Activated CD4-positive, alpha-beta T cell treated with anti-CD3 and anti-CD28 coated beads for 36 hours (primary cell): Measurements from ENCODE around the gene MAT1A. TPM values are rescaled to one million over a fixed set of nuclear protein-coding genes. Genes with fewer than 3 reads are reported as not detected.
A peak's percentile ranks its signal among the peaks of the same experiment; 100 is the strongest.
"Not testable (repeated sequence)": the region's sequence is repeated elsewhere in the genome, so short reads cannot be mapped to it uniquely, and the experiment has no call there.

Source experiments
- ATAC-seq: fragments of 200-7000 bp; cut with Tn5 transposase; one replicate; pipeline ENCODE4 v1.10.0; 2021; ENCODE audit warnings: mild to moderate bottlenecking, moderate library complexity
- CTCF ChIA-PET: fragments of 350-600 bp; sonication (Branson Sonifier 250); formaldehyde crosslinking; loops from one replicate; lab custom pipeline; 2021; ENCODE audit warnings: antibody characterized with exemption; lab: Charles Lee
- POLR2A ChIA-PET: fragments of 350-600 bp; sonication (Branson Sonifier 250); formaldehyde crosslinking; loops from one replicate; lab custom pipeline; 2021; ENCODE audit warnings: antibody characterized with exemption, inconsistent platforms; lab: Charles Lee
- DNase-seq: peaks from one replicate; pipeline ENCODE4 v3.0.0-alpha.2; 2020
- H3K27ac Mint-ChIP-seq: one replicate; pipeline ENCODE4 v1.8.0; 2021; ENCODE audit warnings: mixed read lengths
- H3K27me3 Mint-ChIP-seq: one replicate; pipeline ENCODE4 v1.8.0; 2021; ENCODE audit warnings: mixed read lengths
- H3K36me3 Mint-ChIP-seq: one replicate; pipeline ENCODE4 v1.8.0; 2021; ENCODE audit warnings: low read depth, mixed read lengths
- H3K4me1 Mint-ChIP-seq: one replicate; pipeline ENCODE4 v1.8.0; 2021; ENCODE audit warnings: mixed read lengths
- H3K4me3 Mint-ChIP-seq: one replicate; pipeline ENCODE4 v1.8.0; 2021; ENCODE audit warnings: mild to moderate bottlenecking, moderate library complexity, mixed read lengths
- H3K9me3 Mint-ChIP-seq: one replicate; pipeline ENCODE4 v1.8.0; 2021; ENCODE audit warnings: low read depth, mixed read lengths
- intact Hi-C, 2 experiments: fragments of 100-400 bp; cut with DNase I in 1 of 2; cut with micrococcal nuclease in 1 of 2; formaldehyde crosslinking; loops; one replicate each; pipeline versions ENCODE4 v1.14.2 to v1.15.1; 2022 to 2024; cut with DNase I, micrococcal nuclease
- total RNA-seq, 2 experiments: library from RNA; stranded (reverse); gene quantifications; one replicate each; pipeline ENCODE4 v1.2.3, GENCODE V29; 2021

The MAT1A gene
- total RNA-seq, 2 experiments from 2014 or later = not detected

DNA sequence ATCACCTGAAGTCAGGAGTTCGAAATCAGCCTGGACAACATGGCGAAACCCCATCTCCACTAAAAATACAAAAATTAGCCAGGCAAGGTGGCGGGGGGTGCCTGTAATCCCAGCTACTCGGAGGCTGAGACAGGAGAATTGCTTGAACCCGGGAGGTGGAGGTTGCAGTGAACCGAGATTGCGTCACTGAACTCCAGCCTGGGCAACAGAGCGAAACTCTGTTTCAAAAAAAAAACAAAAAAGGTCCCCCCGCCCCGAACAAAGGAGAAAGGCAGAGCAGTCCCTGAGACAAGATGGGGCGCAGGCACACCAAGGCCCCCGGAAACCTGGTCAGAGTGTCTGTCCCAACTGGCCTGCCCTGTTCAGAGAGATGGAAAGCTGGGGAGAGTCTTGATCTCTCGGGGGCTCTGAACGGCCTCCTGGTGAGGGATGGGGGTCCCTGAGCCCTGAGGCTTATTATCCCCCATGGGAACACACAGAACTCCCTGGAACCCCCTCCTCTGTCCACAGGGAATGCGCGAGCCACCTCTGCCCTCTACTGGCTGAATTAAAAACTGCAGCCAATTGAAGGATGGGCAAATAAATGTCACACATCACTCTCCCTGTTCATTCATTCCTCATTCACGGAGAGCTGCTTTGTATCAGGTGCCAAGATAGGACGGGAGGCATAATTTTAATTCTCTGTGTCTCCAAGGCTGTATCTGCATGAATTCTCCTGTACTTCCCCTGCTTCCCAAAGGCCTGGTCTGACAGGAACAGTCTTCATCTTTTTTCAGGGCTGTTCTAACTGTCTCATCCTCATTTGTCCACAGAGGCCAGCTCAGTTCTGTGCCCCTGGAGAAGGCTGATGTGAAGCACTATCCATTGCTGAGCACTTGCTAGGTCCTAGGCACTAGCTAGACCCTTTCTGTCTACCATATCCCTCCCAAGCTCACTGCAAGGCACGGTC is 28.9 kb downstream of the MAT1A start:
- H3K27ac Mint-ChIP-seq = no peak overlapping the region
- no peaks in the 10 kb centered on the region for H3K9me3 Mint-ChIP-seq
- H3K36me3 Mint-ChIP-seq = no peaks in the 10 kb centered on the region

DNA sequence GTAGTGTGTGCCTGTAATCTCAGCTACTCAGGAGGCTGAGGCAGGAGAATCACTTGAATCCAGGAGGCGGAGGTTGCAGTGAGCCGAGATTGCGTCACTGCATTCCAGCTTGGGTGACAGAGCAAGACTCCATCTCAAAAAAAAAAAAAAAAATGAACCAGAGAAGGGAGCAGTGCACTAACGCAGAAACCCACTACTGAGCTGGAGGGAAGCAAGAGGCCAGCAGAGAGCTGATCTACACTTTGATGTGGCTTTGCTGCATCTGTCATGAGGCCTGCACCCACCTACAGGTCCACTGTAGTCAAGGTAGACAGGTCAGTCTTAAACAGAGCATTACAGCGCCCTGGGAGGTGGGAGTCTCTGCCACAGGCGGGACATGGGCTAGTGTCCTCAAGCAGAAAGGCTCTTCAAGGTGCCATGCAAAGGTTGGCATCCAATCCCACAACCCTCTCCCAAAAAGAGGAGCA is 30.0 kb downstream of the MAT1A start:
- intact Hi-C loops = no loop called here
- Mint-ChIP-seq H3K9me3 (no peaks in the 10 kb centered on the region), H3K36me3 (no peaks in the 10 kb centered on the region), H3K4me1 (no peaks in the 10 kb centered on the region), H3K27me3 (no peaks in the 10 kb centered on the region), H3K4me3 (no peak overlapping the region), H3K27ac (no peak overlapping the region)
- CTCF ChIA-PET = interaction anchor here (0.6 to 2.6 kb wide), 4 partner anchors 15 to 644 kb away, joined by 3 to 11 read pairs (median 4); no protein-coding TSS in a partner anchor
- POLR2A ChIA-PET = no interaction called here
- no peak for DNase-seq
- no peak for ATAC-seq

More for the DNA sequence above, 28.9 kb downstream of the MAT1A start:
- no peaks in the 10 kb centered on the region for H3K4me1 Mint-ChIP-seq
- ATAC-seq (peak; percentile 60), DNase-seq (peak; percentile 52)
- POLR2A ChIA-PET = interaction anchor here (0.6 kb wide), 1 partner anchor 39 kb away, joined by 4 read pairs; no protein-coding TSS in a partner anchor
- CTCF ChIA-PET = interaction anchor here (0.6 to 2.6 kb wide), 12 partner anchors 13 to 1855 kb away, joined by 3 to 11 read pairs (median 3); no protein-coding TSS in a partner anchor
- H3K27me3 Mint-ChIP-seq = no peaks in the 10 kb centered on the region
- intact Hi-C loops = loop anchor here in 1 of 2 experiments (1.0 kb wide), 1 partner anchor 117 kb away; no protein-coding TSS in a partner anchor
- H3K4me3 Mint-ChIP-seq = no peak overlapping the region

DNA sequence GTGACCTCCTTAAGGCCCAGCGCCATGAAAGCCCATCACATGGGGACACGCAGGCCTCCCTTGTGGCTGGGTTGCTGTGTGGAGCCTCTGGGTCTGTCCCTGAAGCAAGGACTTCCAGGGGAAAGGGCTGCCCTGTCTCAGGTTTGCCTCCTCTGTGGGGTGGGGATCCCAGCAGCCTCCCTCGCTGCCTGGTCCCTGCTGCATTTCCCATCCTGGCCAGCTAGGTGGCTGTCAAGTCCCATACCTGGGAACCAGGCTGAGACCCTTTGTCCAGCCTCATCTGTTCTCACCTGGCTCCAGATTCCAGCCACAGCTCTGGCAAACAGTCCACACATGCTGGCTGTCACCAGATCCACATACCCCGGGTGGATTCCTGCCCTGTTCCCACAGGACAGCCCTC is 32.7 kb downstream of the MAT1A start:
- H3K27me3 Mint-ChIP-seq, intact Hi-C loops, ATAC-seq, POLR2A ChIA-PET, H3K36me3 Mint-ChIP-seq, CTCF ChIA-PET, H3K4me1 Mint-ChIP-seq, H3K4me3 Mint-ChIP-seq, H3K9me3 Mint-ChIP-seq, H3K27ac Mint-ChIP-seq: not testable (repeated sequence)
- DNase-seq = peak; percentile 20

DNA sequence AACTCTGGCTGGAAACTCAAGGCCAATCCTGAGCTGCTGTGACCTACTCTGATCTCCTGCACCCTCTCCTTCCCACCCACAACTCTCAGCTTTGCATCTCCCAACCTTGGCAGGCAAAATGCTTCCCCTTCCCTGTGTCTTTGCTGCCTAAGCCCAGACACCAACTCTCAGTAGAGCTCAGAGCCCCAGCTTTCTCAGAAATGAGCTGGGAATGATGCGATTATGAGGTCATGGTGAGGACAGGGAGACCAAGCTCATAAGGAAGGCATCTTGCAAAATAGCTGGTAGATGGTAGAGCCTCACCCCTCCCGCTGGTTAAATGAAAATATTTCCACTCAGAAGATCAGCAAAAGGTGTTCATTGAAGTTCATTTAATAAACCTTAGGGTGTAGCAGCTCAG is 34.7 kb downstream of the MAT1A start:
- H3K27me3 Mint-ChIP-seq, POLR2A ChIA-PET, H3K36me3 Mint-ChIP-seq, H3K4me3 Mint-ChIP-seq, CTCF ChIA-PET, intact Hi-C loops, DNase-seq, H3K9me3 Mint-ChIP-seq, H3K27ac Mint-ChIP-seq, ATAC-seq, H3K4me1 Mint-ChIP-seq: not testable (repeated sequence)

DNA sequence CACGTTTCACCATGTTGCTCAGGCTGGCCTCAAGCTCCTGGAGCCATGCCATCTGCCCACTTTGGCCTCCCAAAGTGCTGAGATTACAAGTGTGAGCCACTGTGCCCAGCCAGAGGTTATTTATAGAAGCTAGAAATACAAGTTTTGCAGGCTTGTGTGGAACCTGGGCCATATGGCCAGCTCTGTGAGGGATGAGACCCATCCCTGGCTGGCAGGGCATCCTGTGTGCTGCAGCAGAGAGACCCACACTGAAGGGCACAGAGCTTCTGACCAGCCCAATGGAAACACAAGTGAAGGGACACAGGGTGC is 35.5 kb downstream of the MAT1A start:
- ATAC-seq, H3K27me3 Mint-ChIP-seq, intact Hi-C loops, H3K36me3 Mint-ChIP-seq, H3K9me3 Mint-ChIP-seq, POLR2A ChIA-PET, CTCF ChIA-PET, DNase-seq, H3K4me1 Mint-ChIP-seq, H3K27ac Mint-ChIP-seq, H3K4me3 Mint-ChIP-seq: not testable (repeated sequence)

DNA sequence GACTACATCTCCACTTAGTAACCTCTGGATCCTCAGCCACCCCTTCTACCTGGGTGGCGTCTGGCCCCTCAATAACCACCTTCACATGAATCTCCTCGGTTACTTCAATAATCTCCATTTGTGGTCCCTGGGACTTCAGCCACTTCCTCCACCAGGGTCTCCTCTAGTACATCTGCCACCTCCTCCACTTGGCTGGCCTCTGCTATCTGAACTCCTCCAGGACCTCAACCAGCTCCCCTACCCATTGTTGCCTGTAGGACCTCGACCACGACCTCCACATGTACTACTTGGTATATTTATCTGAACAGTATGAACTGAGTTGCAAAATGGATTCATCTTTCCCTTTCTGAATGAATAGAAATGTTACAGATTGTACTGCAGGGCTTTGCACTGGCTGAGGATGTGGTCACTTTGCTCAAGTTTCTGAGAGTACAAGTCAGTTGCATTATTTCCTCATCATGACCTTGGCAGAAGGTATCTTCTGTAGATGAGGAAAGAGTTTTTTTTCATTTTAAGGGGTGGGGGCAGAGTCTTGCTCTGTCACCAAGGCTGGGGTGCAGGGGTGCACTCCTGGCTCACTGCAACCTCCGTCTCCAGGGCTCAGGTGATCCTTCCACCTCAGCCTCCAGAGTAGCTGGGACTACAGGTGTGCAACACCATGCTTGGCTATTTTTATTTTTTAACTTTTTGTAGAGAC is 36.0 kb downstream of the MAT1A start:
- H3K27me3 Mint-ChIP-seq = peaks cover 5% of the 10 kb centered on the region
- intact Hi-C loops = no loop called here
- no peak overlapping the region for H3K4me3 Mint-ChIP-seq
- ChIA-PET CTCF (interaction anchor here (0.8 kb wide), 1 partner anchor 272 kb away, joined by 3 read pairs; no protein-coding TSS in a partner anchor), POLR2A (no interaction called here)
- H3K36me3 Mint-ChIP-seq = no peaks in the 10 kb centered on the region
- H3K4me1 Mint-ChIP-seq = peaks cover 3% of the 10 kb centered on the region
- ATAC-seq (peak; percentile 71), DNase-seq (no peak)
- no peak overlapping the region for H3K27ac Mint-ChIP-seq
- no peaks in the 10 kb centered on the region for H3K9me3 Mint-ChIP-seq

DNA sequence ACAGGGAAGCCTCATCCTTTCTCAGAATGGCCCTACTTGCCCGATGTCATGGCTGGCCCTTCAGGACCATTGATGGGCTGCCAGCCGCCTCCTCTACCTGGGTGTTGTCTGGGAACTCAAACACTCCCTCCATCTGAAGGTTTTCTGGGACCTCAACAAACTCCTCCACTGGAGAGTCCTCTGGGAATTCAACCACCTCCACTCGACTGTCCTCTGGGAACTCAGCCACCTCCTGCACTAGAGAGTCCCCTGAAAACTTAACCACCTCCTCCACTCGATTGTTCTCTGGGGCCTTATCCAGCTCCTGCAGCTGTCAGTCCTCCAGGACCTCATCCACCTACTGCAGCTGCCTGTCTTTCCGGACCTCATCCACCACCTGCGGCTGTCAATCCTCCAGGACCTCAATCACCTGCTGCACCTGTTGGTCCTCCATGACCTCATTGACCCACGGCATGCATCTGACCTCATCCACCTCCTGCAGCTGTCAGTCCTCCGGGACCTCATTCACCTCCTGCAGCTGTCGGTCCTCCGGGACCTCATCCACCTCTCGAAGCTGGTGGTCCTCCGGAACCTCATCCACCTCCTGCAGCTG is 37.1 kb downstream of the MAT1A start:
- no peak overlapping the region for H3K27ac Mint-ChIP-seq
- no peak overlapping the region for H3K4me3 Mint-ChIP-seq
- ChIA-PET POLR2A (no interaction called here), CTCF (interaction anchor here (0.7 to 1.5 kb wide), 3 partner anchors 15 to 271 kb away, joined by 3 to 5 read pairs (median 3); no protein-coding TSS in a partner anchor)
- H3K27me3 Mint-ChIP-seq = peaks cover 6% of the 10 kb centered on the region
- DNase-seq (no peak), ATAC-seq (no peak)
- no peaks in the 10 kb centered on the region for H3K36me3 Mint-ChIP-seq
- H3K9me3 Mint-ChIP-seq = no peaks in the 10 kb centered on the region
- intact Hi-C loops = no loop called here
- H3K4me1 Mint-ChIP-seq = peaks cover 3% of the 10 kb centered on the region

DNA sequence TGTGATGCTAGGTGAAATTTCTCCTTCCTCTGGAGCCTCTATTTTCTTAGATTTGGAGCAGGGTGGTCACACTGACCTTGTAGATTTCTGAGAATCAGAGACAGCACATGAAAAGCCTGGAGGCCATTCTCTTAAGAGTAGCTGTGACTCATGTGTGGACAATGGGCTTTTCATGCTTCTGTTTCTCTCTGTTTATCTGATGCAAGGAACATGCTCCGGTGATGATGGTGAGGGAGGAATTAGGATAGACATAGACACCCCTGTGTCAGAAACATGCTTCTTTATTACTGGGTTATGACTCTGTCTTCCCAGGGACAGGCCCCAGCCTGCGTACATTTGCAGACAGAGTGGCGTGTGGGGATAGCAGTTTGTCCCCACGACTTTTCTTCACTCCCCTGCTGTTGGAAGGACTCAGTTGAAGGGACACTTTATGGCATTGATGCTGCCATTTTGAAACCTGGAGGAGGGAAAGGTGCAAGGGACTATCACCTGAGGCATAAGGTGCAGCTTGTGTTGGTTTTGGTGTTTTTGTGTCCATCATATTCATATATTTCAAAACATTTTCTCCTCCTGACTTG is 37.7 kb downstream of the MAT1A start:
- ATAC-seq, H3K36me3 Mint-ChIP-seq, H3K27ac Mint-ChIP-seq, intact Hi-C loops, H3K4me1 Mint-ChIP-seq, POLR2A ChIA-PET, DNase-seq, H3K27me3 Mint-ChIP-seq, H3K4me3 Mint-ChIP-seq, H3K9me3 Mint-ChIP-seq: not testable (repeated sequence)
- CTCF ChIA-PET = interaction anchor here (1.5 kb wide), 1 partner anchor 108 kb away, joined by 5 read pairs; no protein-coding TSS in a partner anchor

DNA sequence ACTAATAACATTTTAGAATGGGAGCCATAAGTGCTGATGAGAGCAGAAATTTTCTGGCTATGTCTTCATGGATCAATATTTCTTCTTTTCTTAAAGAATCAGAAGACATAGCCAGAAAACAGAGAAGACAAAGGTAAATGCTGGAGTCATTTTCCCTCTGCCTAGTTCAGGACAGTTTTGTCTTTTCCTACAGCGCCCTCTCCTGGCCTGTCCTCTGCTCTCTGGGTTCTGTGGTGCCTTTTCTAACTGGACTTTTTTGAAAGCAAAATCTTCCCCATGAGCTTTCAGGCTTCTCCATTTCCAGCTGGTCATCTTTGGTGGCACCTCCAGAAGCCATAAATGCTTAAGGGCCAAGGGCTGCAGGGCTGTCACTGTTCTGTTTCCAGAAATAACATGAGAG is 39.1 kb downstream of the MAT1A start:
- H3K4me3 Mint-ChIP-seq, H3K27ac Mint-ChIP-seq, POLR2A ChIA-PET, DNase-seq, CTCF ChIA-PET, H3K4me1 Mint-ChIP-seq, H3K27me3 Mint-ChIP-seq, H3K36me3 Mint-ChIP-seq, intact Hi-C loops, H3K9me3 Mint-ChIP-seq: not testable (repeated sequence)
- ATAC-seq = peak; percentile 60

DNA sequence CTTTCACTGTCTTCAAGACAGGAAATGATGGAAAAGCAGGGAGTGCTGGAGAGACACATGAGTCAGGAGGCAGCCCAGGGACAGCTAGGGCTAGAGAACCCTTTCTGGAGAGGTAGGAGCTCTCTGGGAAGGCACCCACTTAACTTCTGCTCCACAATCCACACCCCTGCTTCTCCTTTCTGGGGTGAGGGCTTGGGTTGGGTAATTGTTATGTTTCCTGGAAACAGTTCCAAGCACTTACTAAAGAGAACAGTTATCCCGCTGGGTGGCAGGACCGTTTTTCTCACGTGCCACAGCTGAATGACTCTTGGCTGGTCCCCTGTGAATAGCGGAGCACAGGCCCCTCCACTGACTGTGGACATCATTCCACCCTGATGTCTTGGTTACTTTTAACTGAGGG is 39.6 kb downstream of the MAT1A start:
- CTCF ChIA-PET, DNase-seq, H3K4me1 Mint-ChIP-seq, H3K36me3 Mint-ChIP-seq, H3K4me3 Mint-ChIP-seq, POLR2A ChIA-PET, H3K27ac Mint-ChIP-seq, ATAC-seq, intact Hi-C loops, H3K27me3 Mint-ChIP-seq, H3K9me3 Mint-ChIP-seq: not testable (repeated sequence)

DNA sequence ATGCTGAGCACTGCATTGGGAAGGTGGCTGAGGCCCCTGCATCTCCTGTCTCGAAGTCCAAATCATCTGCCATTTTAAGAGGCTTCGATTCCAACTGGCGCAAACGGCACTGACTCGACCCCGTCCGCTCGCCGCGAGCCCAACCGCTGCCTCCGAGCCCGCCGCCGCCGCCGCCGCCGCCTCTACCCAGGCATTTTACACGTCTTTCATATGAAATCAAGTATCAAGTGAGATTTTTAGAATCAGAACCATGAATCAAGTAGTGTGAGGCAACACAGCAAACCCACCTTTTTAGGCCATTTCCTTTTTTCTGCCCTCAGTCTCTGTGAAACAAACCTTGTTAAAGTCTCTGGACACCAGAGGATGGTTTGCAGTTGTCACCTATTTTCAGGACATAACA is 41.8 kb downstream of the MAT1A start:
- H3K4me3 Mint-ChIP-seq, intact Hi-C loops, H3K36me3 Mint-ChIP-seq, DNase-seq, CTCF ChIA-PET, H3K27ac Mint-ChIP-seq, ATAC-seq, H3K9me3 Mint-ChIP-seq, POLR2A ChIA-PET, H3K4me1 Mint-ChIP-seq: not testable (repeated sequence)
- peaks cover 12% of the 10 kb centered on the region for H3K27me3 Mint-ChIP-seq
